SK-N-SH treated with all-trans-retinoic acid at 6 μM for 48 hours (cell line): ENCODE measurements around the gene CHST11.

Experiments used
- ARNTL ChIP-seq: fragments of 450-650 bp; formaldehyde crosslinking; IDR thresholded peaks from 2 replicates; pipeline ENCODE4 v1.5.0; 2020; ENCODE audit warnings: low read depth, mild to moderate bottlenecking, moderate library complexity, borderline replicate concordance
- ISL1 ChIP-seq: fragments of 250-450 bp; sonication (Bioruptor Pico); IDR thresholded peaks from 2 replicates; pipeline ENCODE4 v2.1.2; 2022; ENCODE audit warnings: mild to moderate bottlenecking, moderate library complexity
- OSR1 ChIP-seq: fragments of 250-450 bp; sonication (Bioruptor Pico); IDR thresholded peaks from 2 replicates; pipeline ENCODE4 v1.8.0; 2022; ENCODE audit warnings: moderate library complexity, mild to moderate bottlenecking, inconsistent platforms
- RARB ChIP-seq: fragments of 250-450 bp; sonication (Bioruptor Pico); IDR thresholded peaks from 2 replicates; pipeline ENCODE4 v1.8.0; 2021; ENCODE audit warnings: mild to moderate bottlenecking, moderate library complexity
- ZFP30 ChIP-seq: fragments of 450-650 bp; formaldehyde crosslinking; IDR thresholded peaks from 2 replicates; pipeline ENCODE4 v1.5.0; 2022; ENCODE audit warnings: mild to moderate bottlenecking, moderate library complexity
- ZNF70 ChIP-seq: fragments of 450-650 bp; formaldehyde crosslinking; IDR thresholded peaks from 2 replicates; pipeline ENCODE4 v1.5.0; 2020; ENCODE audit warnings: mild to moderate bottlenecking, moderate library complexity

- TF ChIP-seq ARNTL (no peak), ZFP30 (CRISPR knock-in tag) (no peak), RARB (CRISPR knock-in tag) (no peak), OSR1 (no peak), ZNF70 (CRISPR knock-in tag) (no peak), ISL1 (no peak)
Measured at GRCh38 chr12:104448451-104448850, 8.3 kb upstream of the CHST11 start.
